ENCODE data around the gene GPSM1.
A peak's percentile ranks its signal among the peaks of the same experiment; 100 is the strongest.

GPSM1 gene

GRCh38 chr9:136370037-136370436 is 42.7 kb downstream of the GPSM1 start:
- H3K4me3 ChIP-seq (replicated peaks; ENCODE audit: low read depth, low read length), result no peak overlapping the region
- DNase-seq (ENCODE audit: extremely low read depth, low read depth), result no peak
- no peak for TF ChIP-seq CTCF (IDR thresholded peaks at IDR 0.05; ENCODE audit: low read depth, low read length, missing control alignments)

GRCh38 chr9:136370687-136371532 is 43.6 kb downstream of the GPSM1 start:
- TF ChIP-seq CTCF (IDR thresholded peaks at IDR 0.05; ENCODE audit: low read depth, low read length, missing control alignments), result no peak
- no peak overlapping the region for H3K4me3 ChIP-seq (replicated peaks; ENCODE audit: low read depth, low read length)
- DNase-seq (ENCODE audit: extremely low read depth, low read depth), result no peak

- no peak for DNase-seq (ENCODE audit: extremely low read depth, low read depth)
- no peak overlapping the region for H3K4me3 ChIP-seq (replicated peaks; ENCODE audit: low read depth, low read length)
- TF ChIP-seq CTCF (IDR thresholded peaks at IDR 0.05; ENCODE audit: low read depth, low read length, missing control alignments), result no peak
These were observed 44.2 kb downstream of the GPSM1 start for GRCh38 chr9:136371533-136371880.

GRCh38 chr9:136372006-136372405 is 44.7 kb downstream of the GPSM1 start:
- no peak for DNase-seq (ENCODE audit: extremely low read depth, low read depth)
- no peak for TF ChIP-seq CTCF (IDR thresholded peaks at IDR 0.05; ENCODE audit: low read depth, low read length, missing control alignments)
- H3K4me3 ChIP-seq (replicated peaks; ENCODE audit: low read depth, low read length), result no peak overlapping the region

GRCh38 chr9:136372561-136373299 is 45.4 kb downstream of the GPSM1 start:
- peak overlapping the region; percentile 23 for H3K4me3 ChIP-seq (replicated peaks; ENCODE audit: low read depth, low read length)
- DNase-seq (ENCODE audit: extremely low read depth, low read depth), result no peak
- TF ChIP-seq CTCF (IDR thresholded peaks at IDR 0.05; ENCODE audit: low read depth, low read length, missing control alignments), result peak; percentile 43

GRCh38 chr9:136373300-136374182 is 46.2 kb downstream of the GPSM1 start, which contains the start of gene CARD9:
Gene CARD9 (minus strand): TSS chr9:136373669. CDS start chr9:136372078, 1,591 bp downstream.
- DNase-seq (ENCODE audit: extremely low read depth, low read depth), result no peak
- H3K4me3 ChIP-seq (replicated peaks; ENCODE audit: low read depth, low read length), result peak within 1 kb of the TSS; percentile 23
- TF ChIP-seq CTCF (IDR thresholded peaks at IDR 0.05; ENCODE audit: low read depth, low read length, missing control alignments), result no peak

Data from HFF-Myc (cell line).